Right forelimb (tissue), 1 donor: ENCODE measurements around the gene CAPN15.
"Not testable (repeated sequence)": the region's sequence is repeated elsewhere in the genome, so short reads cannot be mapped to it uniquely, and the experiment has no call there.

Experiments used
- DNase-seq: peaks from one replicate; pipeline ENCODE4 v3.0.0-alpha.2; 2018

The CAPN15 gene

DNA sequence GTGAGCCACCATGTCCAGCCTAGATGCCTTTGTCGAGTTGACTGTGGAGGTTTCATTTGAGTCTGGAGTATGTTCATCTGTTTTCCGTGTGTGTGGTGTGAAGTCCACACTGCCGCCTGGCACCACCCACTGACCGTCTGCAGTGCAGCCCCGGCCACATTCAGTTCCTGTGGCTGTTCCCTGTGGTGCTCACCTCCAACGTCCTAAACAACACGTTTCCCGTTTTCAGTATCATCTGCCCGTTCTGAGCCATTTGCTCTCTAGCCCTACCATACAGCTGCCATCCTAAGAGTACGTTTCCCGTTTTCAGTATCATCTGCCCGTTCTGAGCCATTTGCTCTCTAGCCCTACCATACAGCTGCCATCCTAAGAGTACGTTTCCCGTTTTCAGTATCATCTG is 20.0 kb upstream of the CAPN15 start:
- not testable (repeated sequence) for DNase-seq

DNA sequence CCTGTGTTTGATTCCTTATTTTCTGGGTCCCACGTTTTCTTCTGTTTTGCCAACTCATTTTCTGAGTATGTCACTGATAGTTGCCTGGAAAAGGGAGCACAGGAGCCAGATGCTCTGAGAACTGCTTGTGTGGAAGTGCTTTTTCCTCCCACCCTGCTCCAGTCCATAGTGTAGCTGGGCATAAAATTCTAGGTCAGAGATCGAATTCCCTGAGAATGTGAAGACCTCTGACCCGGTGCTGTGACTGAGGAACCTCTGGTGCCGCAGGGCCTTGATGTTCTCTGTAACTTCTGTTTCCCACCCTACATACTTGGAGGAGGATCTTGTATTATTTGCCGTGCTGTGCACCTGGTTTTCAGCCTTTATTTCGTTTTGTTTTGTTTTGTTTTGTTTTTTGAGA is 19.5 kb upstream of the CAPN15 start:
- no peak for DNase-seq

DNA sequence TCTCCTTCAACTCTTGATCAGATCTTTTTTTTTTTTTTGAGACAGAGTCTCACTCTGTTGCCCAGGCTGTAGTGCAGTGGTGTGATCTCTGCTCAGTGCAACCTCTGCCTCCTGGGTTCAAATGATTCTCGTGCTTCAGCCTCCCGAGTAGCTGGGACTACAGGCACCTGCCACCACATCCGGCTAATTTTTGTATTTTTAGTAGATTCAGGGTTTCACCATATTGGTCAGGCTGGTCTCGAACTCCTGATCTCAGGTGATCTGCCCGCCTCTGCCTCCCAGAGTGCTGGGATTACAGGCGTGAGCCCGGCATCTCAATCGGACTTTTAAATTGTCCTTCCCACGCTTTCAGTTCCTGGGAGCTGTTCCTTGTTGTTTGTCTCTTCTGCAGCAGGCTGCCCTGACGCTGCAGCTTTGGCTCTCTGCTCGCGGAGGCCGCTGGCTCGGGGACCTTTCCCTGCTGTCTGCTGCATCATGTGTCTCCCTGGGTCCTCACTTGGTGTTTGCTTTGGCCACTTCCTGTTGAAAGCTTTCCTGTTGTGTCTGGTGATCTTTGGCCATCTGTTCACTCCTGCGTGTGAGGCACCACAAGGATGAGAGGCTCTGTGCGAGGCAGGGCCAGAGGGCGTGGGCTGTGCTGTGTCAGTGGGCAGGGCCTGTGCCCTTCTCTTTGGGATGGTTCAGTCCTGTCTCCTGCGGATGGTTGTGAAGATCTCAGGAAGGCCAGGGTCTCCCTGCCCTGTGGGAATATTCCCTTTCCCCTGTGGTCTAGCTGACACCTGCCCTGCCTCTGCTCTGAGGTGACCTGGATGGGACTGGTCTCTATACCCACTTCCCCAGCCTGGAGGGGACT is 18.4 kb upstream of the CAPN15 start:
- no peak for DNase-seq

DNA sequence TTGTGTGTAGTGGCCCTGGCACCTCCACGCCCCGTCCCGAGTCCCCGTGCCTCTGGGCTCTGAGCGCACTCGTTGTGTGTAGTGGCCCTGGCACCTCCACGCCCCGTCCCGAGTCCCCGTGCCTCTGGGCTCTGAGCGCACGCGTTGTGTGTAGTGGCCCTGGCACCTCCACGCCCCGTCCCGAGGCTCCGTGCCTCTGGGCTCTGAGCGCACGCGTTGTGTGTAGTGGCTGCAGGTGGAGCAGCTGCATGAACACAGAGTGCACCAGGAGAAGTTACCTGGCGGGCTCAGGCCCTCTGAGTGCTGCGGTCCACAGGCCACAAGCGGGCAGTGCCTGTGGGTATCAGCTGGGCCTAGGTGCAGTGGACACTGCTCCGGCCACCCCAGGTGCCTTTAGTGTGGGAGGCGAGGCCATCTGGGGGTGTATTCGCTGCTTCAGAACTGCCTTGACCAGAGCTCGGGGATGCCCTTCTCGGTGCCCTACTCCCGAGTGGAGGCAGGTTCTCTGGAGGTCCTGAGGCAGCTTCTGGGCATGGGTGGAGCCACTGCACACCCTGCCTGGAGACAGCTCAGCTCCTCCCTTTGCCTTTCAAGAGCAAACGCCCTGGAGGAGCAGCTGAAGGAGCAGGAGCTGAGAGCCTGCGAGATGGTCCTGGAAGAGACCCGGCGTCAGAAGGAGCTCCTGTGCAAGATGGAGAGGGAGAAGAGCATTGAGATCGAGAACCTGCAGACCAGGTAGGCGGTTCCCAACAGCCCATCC is 17.3 kb upstream of the CAPN15 start:
- no peak for DNase-seq

DNA sequence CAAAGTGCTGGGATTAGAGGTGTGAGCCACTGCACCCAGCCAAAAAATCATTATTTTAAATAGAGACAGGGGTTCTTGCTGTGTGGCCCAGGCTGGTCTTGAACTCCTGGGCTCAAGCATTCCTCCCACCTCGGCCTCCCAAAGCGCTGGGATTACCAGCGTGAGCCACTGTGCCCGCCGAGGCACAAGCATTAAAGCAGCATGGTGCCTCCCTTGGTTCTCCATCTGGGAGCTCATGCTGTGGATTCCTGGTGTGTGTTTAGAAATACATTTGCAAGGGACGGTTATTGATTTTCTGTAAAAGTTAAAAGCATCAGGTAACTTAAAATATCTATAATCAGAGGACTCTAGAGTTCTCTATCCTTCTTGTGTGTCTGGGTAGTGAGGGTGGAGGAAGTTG is 14.7 kb upstream of the CAPN15 start:
- no peak for DNase-seq

DNA sequence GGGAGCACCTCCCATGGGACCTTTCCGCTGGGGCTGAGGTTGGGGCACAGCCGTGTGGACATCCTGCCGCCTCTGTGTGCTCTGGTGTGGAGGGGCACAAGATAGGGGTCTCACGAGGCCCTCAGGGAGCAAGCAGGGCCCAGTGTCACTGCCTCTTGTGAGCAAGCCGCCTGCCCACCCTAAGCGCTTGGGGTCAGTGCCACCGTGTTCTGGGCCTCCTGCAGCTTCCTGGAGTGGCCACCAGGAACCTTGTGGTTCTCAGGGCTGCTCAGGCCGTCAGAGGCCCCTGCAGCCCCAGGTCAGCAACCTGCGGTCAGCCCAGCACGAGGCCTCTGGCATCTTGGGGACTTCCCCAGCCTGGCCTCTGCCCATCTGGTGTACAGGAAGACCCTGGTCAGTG is 13.6 kb upstream of the CAPN15 start:
- no peak for DNase-seq

DNA sequence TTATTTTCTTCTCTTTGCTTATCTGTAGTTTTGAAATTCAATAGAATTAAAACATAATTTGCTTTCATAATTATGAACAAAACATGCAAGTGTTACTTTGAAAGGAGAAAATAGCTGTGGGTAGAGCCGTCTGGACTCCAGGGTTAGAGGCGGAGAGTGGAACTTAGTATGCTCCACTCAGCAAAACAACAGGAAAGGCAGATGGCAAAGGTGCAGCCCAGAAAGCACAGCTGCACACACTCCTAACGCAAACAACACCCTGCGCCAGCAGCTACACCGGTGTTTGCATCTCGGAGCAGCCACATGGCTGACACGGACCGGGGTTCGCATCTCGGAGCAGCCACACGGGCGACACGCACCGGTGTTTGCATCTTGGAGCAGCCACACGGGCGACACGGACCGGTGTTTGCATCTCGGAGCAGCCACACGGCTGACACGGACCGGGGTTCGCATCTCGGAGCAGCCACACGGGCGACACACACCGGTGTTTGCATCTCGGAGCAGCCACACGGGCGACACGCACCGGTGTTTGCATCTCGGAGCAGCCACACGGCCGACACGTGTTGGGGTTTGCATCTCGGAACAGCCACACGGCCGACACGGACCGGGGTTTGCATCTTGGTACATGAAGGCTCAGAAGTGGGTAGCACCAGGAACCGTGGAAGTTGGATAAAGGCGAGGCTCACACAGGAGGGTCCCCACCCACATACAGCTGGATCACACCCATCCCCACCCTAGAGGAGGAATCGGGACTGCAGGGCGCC is 12.2 kb upstream of the CAPN15 start:
- no peak for DNase-seq

DNA sequence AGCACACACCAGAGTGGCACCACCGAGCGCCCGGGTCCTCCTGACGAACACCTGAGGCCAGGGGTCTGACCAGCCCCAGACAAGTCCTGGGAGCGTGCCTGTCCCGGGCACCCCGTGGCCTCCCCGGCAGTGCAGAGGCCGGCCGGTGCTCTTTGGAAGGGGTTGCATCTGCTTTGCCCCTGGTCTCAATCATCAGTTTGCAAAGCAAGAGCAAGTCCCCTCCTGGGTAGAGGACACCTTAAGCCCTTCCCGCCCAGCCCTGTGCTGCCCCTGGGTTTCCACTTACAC is 11.6 kb upstream of the CAPN15 start:
- no peak for DNase-seq

DNA sequence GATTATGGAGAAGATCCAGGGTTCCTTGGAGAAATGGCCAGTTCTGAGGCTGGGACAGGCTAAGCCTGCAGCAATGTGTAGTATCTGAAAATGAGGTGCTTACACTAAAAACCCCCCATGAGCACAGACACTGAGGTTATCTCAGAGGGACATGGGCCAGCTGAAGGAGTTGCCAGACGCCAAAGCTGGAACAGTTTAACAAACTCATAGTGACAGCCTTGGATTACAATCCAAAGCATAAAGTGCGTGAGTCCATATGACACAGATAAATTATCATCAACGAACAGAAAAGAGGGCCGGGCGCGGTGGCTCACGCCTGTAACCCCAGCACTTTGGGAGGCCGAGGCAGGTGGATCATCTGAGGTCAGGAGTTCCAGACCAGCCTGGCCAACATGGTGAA is 11.2 kb upstream of the CAPN15 start:
- no peak for DNase-seq

DNA sequence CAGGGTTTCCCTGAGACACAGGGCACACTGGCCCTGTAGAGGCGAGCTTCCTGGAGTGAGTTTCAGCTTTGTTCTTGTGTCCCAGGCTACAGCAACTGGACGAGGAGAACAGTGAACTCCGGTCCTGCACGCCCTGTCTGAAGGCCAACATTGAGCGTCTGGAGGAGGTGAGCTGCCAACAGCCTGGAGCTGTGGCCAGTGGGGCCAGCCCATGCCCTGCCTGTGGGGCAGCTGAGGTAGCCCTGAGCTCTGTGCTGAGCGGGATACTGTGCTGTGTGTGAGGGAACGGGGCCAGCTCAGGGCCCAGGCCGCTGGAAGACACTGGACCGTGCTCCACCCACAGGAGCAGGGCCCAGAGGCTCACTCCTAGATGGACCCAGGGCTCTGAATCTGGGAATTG is 8.7 kb upstream of the CAPN15 start:
- no peak for DNase-seq

DNA sequence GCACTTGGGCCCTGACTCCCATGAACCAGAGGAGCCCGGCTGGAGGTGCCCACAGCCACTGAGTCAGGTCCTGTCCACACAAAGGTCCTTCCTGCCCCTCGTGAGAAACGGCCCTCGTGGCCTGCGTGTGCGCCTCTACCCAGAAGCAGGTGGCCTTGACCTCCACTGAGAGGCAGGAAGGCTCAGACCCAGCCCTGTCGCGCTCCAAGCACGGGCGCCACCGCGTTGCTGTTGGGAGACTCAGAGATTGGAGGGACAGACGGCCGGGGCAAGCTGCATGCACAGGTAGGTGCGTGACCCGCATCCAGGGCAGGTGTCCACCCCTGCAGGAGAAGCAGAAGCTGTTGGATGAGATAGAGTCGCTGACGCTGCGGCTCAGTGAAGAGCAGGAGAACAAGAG is 8.1 kb upstream of the CAPN15 start:
- DNase-seq = no peak

DNA sequence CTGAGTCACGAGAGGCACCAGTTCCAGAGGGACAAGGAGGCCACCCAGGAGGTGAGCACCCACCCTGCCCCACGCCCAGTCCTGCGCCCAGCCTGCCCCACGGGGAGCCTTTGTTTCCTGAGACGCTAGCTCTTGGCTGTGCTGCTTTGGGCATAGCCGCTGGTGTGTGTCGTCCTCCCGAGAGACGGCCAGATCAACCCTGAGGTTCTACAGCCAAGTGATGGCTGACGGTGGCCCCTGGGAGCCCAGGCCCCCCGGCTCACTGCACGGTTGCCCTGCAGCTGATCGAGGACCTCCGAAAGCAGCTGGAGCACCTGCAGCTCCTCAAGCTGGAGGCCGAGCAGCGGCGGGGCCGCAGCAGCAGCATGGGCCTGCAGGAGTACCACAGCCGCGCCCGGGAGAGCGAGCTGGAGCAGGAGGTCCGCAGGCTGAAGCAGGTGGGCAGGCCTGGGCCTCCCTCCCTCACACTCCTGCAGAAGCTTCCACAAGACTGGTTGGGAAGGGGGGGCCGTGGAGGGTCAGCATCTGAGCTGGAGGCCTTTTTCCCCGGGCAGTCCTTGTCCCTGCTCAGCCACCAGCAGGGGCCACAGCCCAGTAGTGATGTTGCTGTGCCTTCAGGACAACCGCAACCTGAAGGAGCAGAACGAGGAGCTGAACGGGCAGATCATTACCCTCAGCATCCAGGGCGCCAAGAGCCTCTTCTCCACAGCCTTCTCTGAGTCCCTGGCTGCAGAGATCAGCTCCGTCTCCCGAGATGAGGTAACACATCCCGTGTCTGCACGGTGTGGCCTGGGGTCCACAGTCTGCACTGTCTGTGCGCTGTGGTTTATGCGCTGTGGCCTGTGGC is 7.4 kb upstream of the CAPN15 start:
- DNase-seq = no peak

DNA sequence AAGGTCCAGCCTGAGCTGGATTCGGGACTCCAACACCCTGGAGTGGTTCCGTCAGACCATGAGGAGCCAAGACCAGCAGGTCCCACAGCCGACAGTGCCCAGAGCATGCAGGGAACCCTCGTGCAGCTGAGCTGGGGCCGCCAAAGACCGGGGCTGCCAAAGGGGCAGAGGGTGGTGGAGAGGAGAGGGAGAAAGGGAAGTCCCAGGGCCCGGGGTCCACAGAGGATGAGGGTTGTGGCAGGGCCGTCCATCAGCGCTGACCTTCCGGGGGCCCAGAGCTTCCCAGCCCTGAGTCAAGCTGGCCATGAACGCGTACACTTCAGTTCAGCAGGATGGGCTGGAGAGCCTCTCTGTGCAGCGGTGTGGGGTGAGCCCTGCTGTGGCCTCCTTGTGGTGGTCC is 6.7 kb upstream of the CAPN15 start:
- DNase-seq = no peak

DNA sequence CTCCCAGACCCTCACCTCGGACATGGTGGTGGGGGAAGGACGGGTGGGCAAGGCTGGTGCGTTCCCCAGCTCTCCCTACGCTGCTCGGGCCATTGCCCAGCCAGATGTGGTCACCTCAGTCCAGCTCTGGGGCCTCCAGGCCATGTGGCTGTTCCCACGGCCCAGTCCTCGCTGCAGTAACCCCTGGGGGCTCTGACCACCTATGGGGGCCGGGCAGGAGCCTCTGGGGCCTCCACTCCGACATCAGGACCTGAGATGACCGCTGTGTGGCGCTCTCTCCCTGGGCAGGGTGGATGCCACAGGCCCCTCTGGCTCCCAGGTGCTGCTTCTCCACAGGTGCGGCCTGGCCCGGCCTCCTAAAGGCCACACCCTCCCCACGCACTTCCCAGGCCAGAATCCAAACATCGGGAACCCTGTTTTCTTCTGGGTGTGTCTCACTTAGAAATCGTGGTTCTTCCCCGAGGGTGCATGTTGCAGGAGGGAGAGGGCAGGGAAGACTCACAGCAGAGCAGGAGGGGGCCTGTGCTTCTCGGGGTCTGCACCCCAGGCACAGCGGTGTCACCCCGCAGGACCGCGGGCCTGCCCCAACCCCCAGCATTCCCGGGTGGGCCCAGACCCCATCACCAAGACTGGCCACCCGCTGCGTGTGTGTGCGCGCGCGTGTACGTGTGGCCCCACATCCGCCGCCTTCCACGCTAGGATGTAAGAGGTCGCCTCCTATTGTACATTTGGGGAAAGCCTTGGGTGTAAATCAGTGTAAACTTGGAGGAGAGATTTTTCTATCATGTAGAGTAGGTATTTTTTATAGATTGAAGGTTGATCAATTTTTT is 5.9 kb upstream of the CAPN15 start:
- DNase-seq = no peak

DNA sequence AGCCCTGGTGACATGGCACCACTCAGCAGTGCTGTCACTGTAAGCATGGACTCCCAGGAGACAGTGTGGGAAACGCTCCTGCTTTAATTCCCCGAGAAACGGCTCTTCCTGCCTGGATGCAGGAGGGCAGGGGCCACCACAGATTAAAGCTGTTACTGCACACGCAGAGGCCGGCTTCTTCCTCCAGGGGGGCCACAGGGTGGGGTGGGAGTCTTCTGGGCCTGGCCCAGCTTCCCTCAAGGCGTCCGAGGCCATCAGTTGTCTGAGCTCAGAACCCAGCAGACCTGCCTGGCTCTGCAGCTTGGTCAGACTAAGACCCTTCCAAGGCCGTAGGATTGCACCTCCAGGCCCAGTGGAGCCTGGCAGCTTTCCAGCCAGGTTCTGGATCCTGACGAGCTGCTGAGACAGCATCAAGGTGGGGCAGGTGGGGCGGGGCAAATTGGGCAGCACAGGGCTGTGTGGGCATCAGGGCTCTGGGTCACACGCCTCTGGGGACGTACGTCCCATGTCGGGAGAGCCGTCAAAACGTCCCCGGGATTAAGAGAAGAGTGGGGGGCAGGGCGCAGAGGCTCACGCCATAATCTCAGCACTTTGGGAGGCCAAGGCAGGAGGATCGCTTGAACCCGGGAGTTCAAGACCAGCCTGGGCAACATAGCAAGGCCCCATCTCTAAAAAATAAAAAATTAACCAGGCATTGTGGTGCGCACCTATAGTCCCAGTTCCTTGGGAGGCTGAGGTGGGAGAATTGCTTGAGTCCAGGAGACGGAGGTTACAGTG is 5.0 kb upstream of the CAPN15 start:
- DNase-seq = no peak

DNA sequence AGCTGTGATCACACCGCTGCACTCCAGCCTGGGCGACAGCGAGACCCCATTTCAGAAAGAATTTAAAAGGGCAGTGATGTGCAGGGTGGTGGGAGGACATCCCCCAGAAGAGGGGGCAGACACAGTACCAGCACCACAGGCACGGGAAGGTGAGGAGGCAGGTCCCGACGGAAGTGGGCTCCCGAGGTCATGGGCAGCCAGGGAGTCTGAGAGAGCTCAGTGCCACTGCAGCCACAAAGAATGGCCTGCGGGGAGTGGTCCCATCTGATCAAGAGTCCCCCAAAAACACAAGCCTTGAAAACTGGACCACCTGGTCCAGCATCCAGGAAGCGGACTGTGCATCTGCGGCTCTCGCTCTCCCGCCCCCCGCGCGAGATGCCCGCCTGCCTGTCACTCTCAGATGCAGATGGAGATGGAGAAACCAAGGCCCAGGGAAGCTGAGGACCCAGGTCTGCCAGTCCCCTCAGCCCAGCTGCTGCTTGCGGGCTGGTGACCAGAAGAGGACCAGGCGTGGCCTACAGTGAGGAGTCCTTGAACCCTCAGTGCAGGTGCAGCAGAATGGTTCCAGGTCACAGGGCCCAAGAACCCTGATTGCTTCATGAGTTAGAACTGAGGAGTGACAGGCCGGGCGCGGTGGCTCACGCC is 4.3 kb upstream of the CAPN15 start:
- DNase-seq = no peak

DNA sequence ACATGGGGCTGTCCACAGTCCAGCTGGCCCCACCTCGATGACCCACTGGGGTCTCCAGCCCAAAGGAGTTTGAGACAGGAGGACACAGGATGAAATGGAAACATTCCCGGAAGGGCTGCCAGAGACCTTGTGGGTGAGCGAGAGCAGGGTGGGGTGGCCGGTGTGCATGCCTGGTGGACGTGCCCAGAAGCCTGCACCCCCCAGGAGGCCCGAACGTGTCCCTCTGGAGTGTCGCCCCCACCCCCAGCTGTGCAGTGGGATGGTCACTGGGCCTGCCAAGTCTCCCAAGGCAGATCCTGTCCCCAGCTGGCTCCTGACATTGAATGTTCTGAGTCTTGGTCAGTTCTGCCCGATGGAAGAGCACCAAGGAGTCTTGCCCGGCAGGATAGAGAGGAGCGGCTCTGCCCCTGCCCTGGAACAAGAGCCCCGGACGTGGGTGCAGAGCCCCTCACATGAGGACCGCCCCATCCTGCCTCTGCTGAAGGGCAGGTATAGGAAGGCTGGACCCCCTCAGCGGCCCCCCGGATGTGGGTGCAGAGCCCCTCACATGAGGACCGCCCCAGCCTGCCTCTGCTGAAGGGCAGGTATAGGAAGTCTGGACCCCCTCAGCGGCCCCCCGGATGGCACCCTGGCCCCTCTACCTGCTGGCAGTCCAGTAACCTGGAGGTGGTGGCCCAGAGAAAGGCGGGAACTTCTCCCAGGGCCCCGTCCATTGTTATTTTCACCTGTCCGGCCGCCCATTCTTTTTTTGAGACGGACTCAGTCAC is 3.1 kb upstream of the CAPN15 start:
- no peak for DNase-seq

DNA sequence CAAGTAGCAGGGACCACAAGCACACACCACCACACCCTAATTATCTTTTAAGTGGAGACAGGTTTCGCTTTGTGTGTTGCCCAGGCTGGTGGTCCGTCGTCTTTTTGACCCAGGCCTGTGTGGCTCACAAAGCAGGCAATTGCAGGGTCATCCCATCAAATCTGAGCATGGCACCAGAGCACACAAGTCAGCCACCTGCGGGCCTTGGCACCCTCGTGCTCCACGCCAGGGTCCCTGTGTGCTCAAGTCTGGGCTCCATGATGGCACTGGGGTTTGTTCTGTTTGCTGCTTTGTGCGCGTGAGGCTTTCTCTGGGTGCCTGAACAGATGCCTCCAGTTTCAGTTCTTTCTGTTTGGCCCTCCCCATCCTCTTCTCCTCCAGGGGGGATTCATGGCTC is 2.4 kb upstream of the CAPN15 start:
- no peak for DNase-seq

DNA sequence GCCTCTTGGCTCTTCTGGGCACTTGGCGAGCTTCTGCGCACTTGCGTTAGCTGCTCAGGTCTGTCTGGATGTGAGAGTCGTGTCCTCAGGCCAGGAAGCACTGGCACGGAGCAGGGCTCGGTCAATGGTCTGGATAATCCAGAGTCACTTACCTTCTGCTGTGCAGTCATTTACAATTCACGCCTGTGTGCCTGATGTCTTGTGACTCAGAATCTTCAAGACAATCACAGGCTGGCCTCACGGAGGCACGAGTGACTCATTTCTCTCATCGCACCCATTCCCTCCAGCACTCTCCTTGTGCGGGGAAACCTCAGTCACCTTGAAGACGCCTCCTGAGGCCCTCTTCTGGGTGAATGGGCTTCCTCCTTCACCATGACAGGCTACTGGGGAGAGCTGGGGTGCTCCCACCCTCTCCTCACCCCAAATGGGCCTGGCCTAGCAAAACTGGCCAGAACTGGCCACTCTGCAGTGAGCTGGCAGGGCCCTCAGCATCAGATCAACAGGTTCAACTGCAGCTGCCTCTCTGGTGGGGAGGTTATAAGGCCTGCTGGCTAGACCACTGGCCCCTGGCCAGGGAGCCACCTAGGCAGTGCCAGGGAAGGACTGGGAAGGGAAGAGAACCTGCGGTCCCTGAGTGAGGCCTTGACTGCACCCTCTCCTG is 1.9 kb upstream of the CAPN15 start:
- no peak for DNase-seq
